Motor neuron (in vitro differentiated cells): ENCODE results near the gene NRSN2. TPM values are rescaled to one million over a fixed set of nuclear protein-coding genes. Genes with fewer than 3 reads are reported as not detected.
"Not testable (repeated sequence)": the region's sequence is repeated elsewhere in the genome, so short reads cannot be mapped to it uniquely, and the experiment has no call there.

Source experiments
- ATAC-seq, 8 experiments: fragments of 200-7000 bp; cut with Tn5 transposase; replicated peaks in 6 of 8; 2 replicates each; pipeline ENCODE4 v1.8.0; 2021; ENCODE audit warnings: mild to moderate bottlenecking in 8 of 8, moderate library complexity in 8 of 8
- H3K27ac ChIP-seq, 2 donors: fragments of 250-450 bp; sonication (Bioruptor Pico); 2 replicates each; pipeline ENCODE4 v1.9.0; 2021; ENCODE audit warnings: antibody characterized with exemption in 2 of 2, mild to moderate bottlenecking in 2 of 2, moderate library complexity in 1 of 2
- H3K4me1 ChIP-seq, 2 donors: fragments of 250-450 bp; sonication (Bioruptor Pico); replicated peaks in 1 of 2; 2 replicates each; pipeline ENCODE4 v1.6.1; 2021; ENCODE audit warnings: antibody characterized with exemption in 2 of 2, mild to moderate bottlenecking in 2 of 2, moderate library complexity in 1 of 2
- H3K4me3 ChIP-seq, 5 donors: fragments of 250-450 bp; sonication (Bioruptor Pico); 2 replicates each; pipeline ENCODE4 v1.9.0; 2021; ENCODE audit warnings: antibody characterized with exemption in 5 of 5, mild to moderate bottlenecking in 5 of 5, moderate library complexity in 4 of 5
- WGBS, 10 experiments: fragments of 450-650 bp; shearing (Covaris generic); methylation state at CpG; one replicate each; pipeline ENCODE4 v1.0.0; 2022; 5-methylcytosine and 5-hydroxymethylcytosine counted together
- in situ Hi-C, 9 experiments: fragments of 400-800 bp; cut with MboI; loops; one replicate each; pipeline ENCODE4 v1.15.0; 2021; ENCODE audit warnings: low sequenced_read_pairs in 9 of 9, low pct_unique_long_range_greater_than_20kb in 2 of 9; ENCODE audit not compliant: unreplicated experiment in 9 of 9
- total RNA-seq, 8 experiments: library from RNA; unstranded; fragments of 300-600 nt; gene quantifications; 2 replicates each; pipeline versions ENCODE4 v1.2.3 to v1.2.4, GENCODE V29; 2022

NRSN2 gene
- total RNA-seq, 8 experiments from 2014 or later: 24.6 to 50.3 (median 31.4) TPM

- in situ Hi-C loops: no loop called here
- ATAC-seq: peak in 1 of 8 experiments; percentile 6
- Histone ChIP-seq H3K4me1 (peaks cover 9 to 19% of the 10 kb centered on the region in 2 donors), H3K4me3 (no peak overlapping the region), H3K27ac (no peak overlapping the region)
- WGBS, 10 experiments: 33 to 100% (median 74%) methylated on average over 1 to 7 of the region's 7 CpGs
Measured at GRCh38 chr20:366041-366718, 19.3 kb downstream of the NRSN2 start.

GRCh38 chr20:366719-367485, 20.0 kb downstream of the NRSN2 start:
- in situ Hi-C loops: no loop called here
- ATAC-seq: no peak
- 59 to 94% (median 77%) methylated on average over 1 to 6 of the region's 13 CpGs; no CpG with 5 or more reads in 2 of the 10 experiments for WGBS, 10 experiments

GRCh38 chr20:367486-367887, 20.6 kb downstream of the NRSN2 start:
- 33 to 100% (median 64%) methylated on average over 1 to 6 of the region's 8 CpGs; no CpG with 5 or more reads in 4 of the 10 experiments for WGBS, 10 experiments
- in situ Hi-C loops: no loop called here

More at GRCh38 chr20:366719-367485, 20.0 kb downstream of the NRSN2 start:
- Histone ChIP-seq H3K4me3 (no peak overlapping the region), H3K27ac (no peak overlapping the region), H3K4me1 (peaks cover 8 to 19% of the 10 kb centered on the region in 2 donors)

GRCh38 chr20:368915-369314, 22.0 kb downstream of the NRSN2 start:
- 83 to 100% (median 100%) methylated on average over 2 to 3 of the region's 4 CpGs; no CpG with 5 or more reads in 5 of the 10 experiments for WGBS, 10 experiments
- no peak for ATAC-seq
- in situ Hi-C loops: no loop called here
- H3K4me3 ChIP-seq: no peak overlapping the region
- H3K4me1 ChIP-seq: peaks cover 13 to 22% of the 10 kb centered on the region in 2 donors
- H3K27ac ChIP-seq: no peak overlapping the region

More at GRCh38 chr20:367486-367887, 20.6 kb downstream of the NRSN2 start:
- H3K4me3 ChIP-seq: no peak overlapping the region
- H3K27ac ChIP-seq: no peak overlapping the region
- no peak for ATAC-seq
- H3K4me1 ChIP-seq: peaks cover 13 to 22% of the 10 kb centered on the region in 2 donors

- Histone ChIP-seq H3K27ac (no peak overlapping the region), H3K4me1 (peaks cover 13 to 22% of the 10 kb centered on the region in 2 donors), H3K4me3 (no peak overlapping the region)
- in situ Hi-C loops: no loop called here
- no peak for ATAC-seq
- WGBS, 10 experiments: 40 to 100% (median 92%) methylated on average over 1 to 7 of the region's 7 CpGs; no CpG with 5 or more reads in 1 of the 10 experiments
Measured at GRCh38 chr20:370151-370600, 23.3 kb downstream of the NRSN2 start.

- 67 to 100% (median 85%) methylated on average over 1 to 4 of the region's 7 CpGs; no CpG with 5 or more reads in 5 of the 10 experiments for WGBS, 10 experiments
- Histone ChIP-seq H3K4me3 (no peak overlapping the region), H3K4me1 (peaks cover 13 to 21% of the 10 kb centered on the region in 2 donors), H3K27ac (peak overlapping the region; percentile 60 to 75)
- ATAC-seq: peak in 2 of 8 experiments; percentile 4 to 13
- in situ Hi-C loops: no loop called here
Measured at GRCh38 chr20:370977-371754, 24.3 kb downstream of the NRSN2 start.

- in situ Hi-C loops: no loop called here
- H3K4me1 ChIP-seq: peaks cover 8 to 15% of the 10 kb centered on the region in 2 donors
- no peak overlapping the region for H3K4me3 ChIP-seq
- ATAC-seq: peak; percentile 27 to 89 (median 76)
- H3K27ac ChIP-seq: peak overlapping the region; percentile 60 to 75
- WGBS, 10 experiments: 60 to 100% (median 87%) methylated on average over 1 to 7 of the region's 10 CpGs; no CpG with 5 or more reads in 2 of the 10 experiments
Measured at GRCh38 chr20:371755-372542, 25.0 kb downstream of the NRSN2 start.

GRCh38 chr20:372543-373082, 25.7 kb downstream of the NRSN2 start:
- WGBS, 10 experiments: 17 to 100% (median 90%) methylated on average over 1 to 4 of the region's 11 CpGs; no CpG with 5 or more reads in 6 of the 10 experiments
- Histone ChIP-seq H3K4me1 (peaks cover 8 to 12% of the 10 kb centered on the region in 2 donors), H3K27ac (peak overlapping the region; percentile 60 to 75)
- H3K4me3 ChIP-seq, in situ Hi-C loops: not testable (repeated sequence)
- ATAC-seq: peak in 1 of 8 experiments; percentile 5

GRCh38 chr20:373171-373890, 26.4 kb downstream of the NRSN2 start:
- 58 to 100% (median 78%) methylated on average over 1 to 8 of the region's 9 CpGs; no CpG with 5 or more reads in 2 of the 10 experiments for WGBS, 10 experiments
- ATAC-seq: peak; percentile 57 to 88 (median 68)
- no peak overlapping the region for H3K4me3 ChIP-seq
- H3K27ac ChIP-seq: no peak overlapping the region
- in situ Hi-C loops: no loop called here
- H3K4me1 ChIP-seq: peaks cover 8 to 17% of the 10 kb centered on the region in 2 donors

- ATAC-seq: no peak
- no peak overlapping the region for H3K4me3 ChIP-seq
- no peak overlapping the region for H3K27ac ChIP-seq
- in situ Hi-C loops: no loop called here
- WGBS, 10 experiments: 50 to 100% (median 90%) methylated on average over 1 to 9 of the region's 10 CpGs; no CpG with 5 or more reads in 1 of the 10 experiments
- peaks cover 13 to 28% of the 10 kb centered on the region in 2 donors for H3K4me1 ChIP-seq
Measured at GRCh38 chr20:375265-375889, 28.5 kb downstream of the NRSN2 start.

GRCh38 chr20:376089-376488, 29.2 kb downstream of the NRSN2 start:
- Histone ChIP-seq H3K27ac (no peak overlapping the region), H3K4me1 (peaks cover 13 to 28% of the 10 kb centered on the region in 2 donors), H3K4me3 (no peak overlapping the region)
- no peak for ATAC-seq
- WGBS, 10 experiments: 0 to 40% (median 29%) methylated on average over 1 to 2 of the region's 2 CpGs; no CpG with 5 or more reads in 2 of the 10 experiments
- in situ Hi-C loops: no loop called here
